Body of pancreas (tissue), 4 donors: ENCODE results near the gene HOXC5. TPM values are rescaled to one million over a fixed set of nuclear protein-coding genes. Genes with fewer than 3 reads are reported as not detected.

Experiments
- ATAC-seq: fragments of 150-250 bp; one replicate; pipeline ENCODE4 v1.9.1; 2016
- DNase-seq, 4 donors: peaks; one replicate each; pipeline ENCODE4 v3.0.0-alpha.2; 2019
- H3K27ac ChIP-seq, 4 donors: fragments of 200-600 bp; sonication (generic); 1 replicate in 3 of 4; 2 replicates in 1 of 4; pipeline versions ENCODE4 v1.5.1 to v1.6.1; 2016 to 2019; ENCODE audit warnings: mild to moderate bottlenecking in 1 of 4, mixed read lengths in 1 of 4, moderate library complexity in 1 of 4
- H3K27me3 ChIP-seq, 2 donors: fragments of 200-600 bp; sonication (generic); one replicate each; pipeline ENCODE4 v1.6.0; 2016; ENCODE audit warnings: mild to moderate bottlenecking in 1 of 2
- H3K36me3 ChIP-seq, 2 donors: fragments of 200-600 bp; sonication (generic); replicated peaks in 1 of 2; 2 replicates each; pipeline ENCODE4 v1.5.1; 2016; ENCODE audit warnings: low read depth in 2 of 2; ENCODE audit not compliant: insufficient read depth in 1 of 2
- H3K4me1 ChIP-seq: fragments of 200-600 bp; sonication (generic); one replicate; pipeline ENCODE4 v1.6.0; 2016
- H3K4me3 ChIP-seq, 2 donors: fragments of 200-600 bp; sonication (generic); 1 replicate in 1 of 2; 2 replicates in 1 of 2; pipeline ENCODE4 v1.5.1; 2016 to 2019
- H3K9me3 ChIP-seq, 3 donors: fragments of 200-600 bp; sonication (generic); 1 replicate in 2 of 3; 2 replicates in 1 of 3; pipeline ENCODE4 v1.5.1; 2016
- POLR2A ChIP-seq, 3 donors: fragments of 450-650 bp; IDR thresholded peaks; one replicate each; pipeline ENCODE4 v1.6.1; 2016; ENCODE audit warnings: antibody characterized with exemption in 3 of 3, mild to moderate bottlenecking in 2 of 3
- WGBS, 2 donors: methylation state at CpG; one replicate each; pipeline ENCODE4 v1.1.5; 2017; 5-methylcytosine and 5-hydroxymethylcytosine counted together
- intact Hi-C: fragments of 100-400 bp; cut with DNase I; formaldehyde crosslinking; loops from one replicate; pipeline ENCODE4 v1.15.1; 2023
- total RNA-seq, 2 donors: library from RNA; depleted of rRNA; stranded (reverse); fragments of >200 nt; gene quantifications; one replicate each; pipeline ENCODE4 v1.1.0, GENCODE V29; 2016
- TF ChIP-seq, protein P1 (sequence below), 7 experiments: fragments of 450-650 bp in 4 of 7; fragments of 200-600 bp in 3 of 7; sonication (generic) in 3 of 7; IDR thresholded peaks; one replicate each; pipeline ENCODE4 v1.5.1; 2016 to 2019; ENCODE audit warnings: antibody characterized with exemption in 7 of 7

Gene HOXC5
- total RNA-seq, 2 donors from 2014 or later = not detected

DNA sequence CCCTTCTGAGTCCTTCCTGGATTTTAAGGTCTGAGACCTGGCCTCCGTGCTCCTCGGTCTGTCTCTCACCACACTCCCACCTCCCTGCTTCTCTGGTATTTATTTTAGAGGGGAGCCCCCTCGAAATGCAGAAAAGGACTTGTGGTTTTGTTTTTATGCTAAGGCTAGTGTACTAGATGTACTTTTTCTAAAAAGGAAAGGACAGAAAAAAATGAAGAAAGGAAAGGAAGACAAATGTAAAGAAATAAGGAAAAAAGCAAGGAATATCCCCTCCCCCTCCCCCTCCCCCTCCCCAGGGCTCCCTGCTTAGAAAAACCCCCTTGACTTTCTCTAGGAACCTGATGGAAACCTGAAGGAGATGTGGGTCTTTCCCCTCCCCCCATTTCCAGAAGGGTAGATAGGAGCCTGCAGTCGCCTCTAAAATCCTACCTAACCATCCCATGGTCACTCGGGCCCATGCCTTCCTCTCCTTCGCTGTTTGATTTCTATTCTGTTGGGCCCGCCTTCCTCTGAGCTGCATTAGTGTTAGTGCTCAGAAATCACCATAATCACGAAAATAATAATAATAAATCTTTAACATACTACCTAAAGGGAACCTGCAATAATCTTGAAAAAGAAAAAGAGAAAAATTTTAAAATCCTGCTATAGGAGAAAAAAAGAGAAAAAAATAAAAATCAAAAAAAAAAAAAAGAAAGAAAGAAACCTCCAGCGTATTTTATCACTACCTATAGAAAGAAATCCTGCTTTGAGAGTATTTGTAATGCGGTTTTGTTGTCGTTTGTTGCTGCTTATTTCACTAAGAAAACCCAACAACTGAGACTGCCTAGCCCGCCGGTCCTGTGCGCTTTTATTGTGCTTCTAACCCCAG, 21.0 kb upstream of the HOXC5 start:
- peaks cover 6 to 63% of the 10 kb centered on the region in 2 donors for H3K27me3 ChIP-seq
- intact Hi-C loops = no loop called here
- ATAC-seq = no peak
- TF ChIP-seq POLR2A (IDR thresholded peaks at IDR 0.05) = no peak
- TF ChIP-seq, protein P1, sequence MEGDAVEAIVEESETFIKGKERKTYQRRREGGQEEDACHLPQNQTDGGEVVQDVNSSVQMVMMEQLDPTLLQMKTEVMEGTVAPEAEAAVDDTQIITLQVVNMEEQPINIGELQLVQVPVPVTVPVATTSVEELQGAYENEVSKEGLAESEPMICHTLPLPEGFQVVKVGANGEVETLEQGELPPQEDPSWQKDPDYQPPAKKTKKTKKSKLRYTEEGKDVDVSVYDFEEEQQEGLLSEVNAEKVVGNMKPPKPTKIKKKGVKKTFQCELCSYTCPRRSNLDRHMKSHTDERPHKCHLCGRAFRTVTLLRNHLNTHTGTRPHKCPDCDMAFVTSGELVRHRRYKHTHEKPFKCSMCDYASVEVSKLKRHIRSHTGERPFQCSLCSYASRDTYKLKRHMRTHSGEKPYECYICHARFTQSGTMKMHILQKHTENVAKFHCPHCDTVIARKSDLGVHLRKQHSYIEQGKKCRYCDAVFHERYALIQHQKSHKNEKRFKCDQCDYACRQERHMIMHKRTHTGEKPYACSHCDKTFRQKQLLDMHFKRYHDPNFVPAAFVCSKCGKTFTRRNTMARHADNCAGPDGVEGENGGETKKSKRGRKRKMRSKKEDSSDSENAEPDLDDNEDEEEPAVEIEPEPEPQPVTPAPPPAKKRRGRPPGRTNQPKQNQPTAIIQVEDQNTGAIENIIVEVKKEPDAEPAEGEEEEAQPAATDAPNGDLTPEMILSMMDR (IDR thresholded peaks at IDR 0.05) = no peak
- peaks cover 9% of the 10 kb centered on the region for H3K4me1 ChIP-seq
- H3K9me3 ChIP-seq = no peaks in the 10 kb centered on the region
- H3K4me3 ChIP-seq = no peak overlapping the region
- no peak for DNase-seq
- no peak overlapping the region for H3K27ac ChIP-seq
- WGBS, 2 donors = 25 to 31% methylated on average over 14 of the region's 14 CpGs
- no peaks in the 10 kb centered on the region for H3K36me3 ChIP-seq

DNA sequence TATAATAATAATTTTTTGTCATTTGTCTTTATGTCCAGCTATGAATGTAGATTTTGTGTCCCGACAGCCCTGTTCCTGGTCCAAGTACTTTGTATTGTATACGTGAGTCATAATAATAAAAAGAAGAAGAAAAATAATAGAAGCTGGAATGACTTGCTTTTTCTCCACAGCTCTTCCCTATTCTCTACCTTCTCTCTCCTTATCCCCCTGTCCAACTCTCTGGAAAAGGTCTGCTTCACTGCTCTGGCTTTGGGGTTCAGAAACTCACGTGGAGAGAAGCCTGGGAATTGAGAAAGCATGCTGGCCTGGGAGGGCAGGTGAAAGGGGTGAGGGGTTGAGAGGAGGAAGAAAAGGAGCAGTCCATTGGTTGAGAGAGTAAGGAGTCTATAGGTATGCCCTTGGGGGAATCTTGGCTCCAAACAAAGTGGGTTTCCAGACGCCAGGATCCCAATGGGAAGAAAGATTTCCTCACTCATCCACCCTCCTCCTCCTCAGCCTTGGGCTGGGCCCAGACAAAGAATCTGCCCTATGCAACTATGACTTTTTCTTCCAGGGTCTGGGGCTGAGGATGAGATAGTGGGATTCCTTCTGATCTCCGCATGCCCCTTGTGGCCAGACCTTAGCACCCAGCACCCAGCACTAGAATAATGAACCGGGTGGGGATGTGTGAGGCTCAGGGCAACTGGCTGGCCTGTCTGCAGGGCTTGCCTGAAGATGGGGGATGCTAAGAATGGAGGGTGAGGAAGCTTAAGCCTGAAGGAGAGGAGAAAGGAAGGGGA, 20.0 kb upstream of the HOXC5 start:
- Histone ChIP-seq H3K27me3 (peaks cover 6 to 57% of the 10 kb centered on the region in 2 donors), H3K9me3 (no peaks in the 10 kb centered on the region), H3K27ac (no peak overlapping the region), H3K4me3 (no peak overlapping the region), H3K36me3 (no peaks in the 10 kb centered on the region), H3K4me1 (peaks cover 15% of the 10 kb centered on the region)
- WGBS, 2 donors = 24 to 36% methylated on average over 6 of the region's 6 CpGs
- no peak for DNase-seq
- TF ChIP-seq POLR2A (IDR thresholded peaks at IDR 0.05) = no peak
- TF ChIP-seq, protein P1 (IDR thresholded peaks at IDR 0.05) = no peak
- intact Hi-C loops = no loop called here
- ATAC-seq = no peak

DNA sequence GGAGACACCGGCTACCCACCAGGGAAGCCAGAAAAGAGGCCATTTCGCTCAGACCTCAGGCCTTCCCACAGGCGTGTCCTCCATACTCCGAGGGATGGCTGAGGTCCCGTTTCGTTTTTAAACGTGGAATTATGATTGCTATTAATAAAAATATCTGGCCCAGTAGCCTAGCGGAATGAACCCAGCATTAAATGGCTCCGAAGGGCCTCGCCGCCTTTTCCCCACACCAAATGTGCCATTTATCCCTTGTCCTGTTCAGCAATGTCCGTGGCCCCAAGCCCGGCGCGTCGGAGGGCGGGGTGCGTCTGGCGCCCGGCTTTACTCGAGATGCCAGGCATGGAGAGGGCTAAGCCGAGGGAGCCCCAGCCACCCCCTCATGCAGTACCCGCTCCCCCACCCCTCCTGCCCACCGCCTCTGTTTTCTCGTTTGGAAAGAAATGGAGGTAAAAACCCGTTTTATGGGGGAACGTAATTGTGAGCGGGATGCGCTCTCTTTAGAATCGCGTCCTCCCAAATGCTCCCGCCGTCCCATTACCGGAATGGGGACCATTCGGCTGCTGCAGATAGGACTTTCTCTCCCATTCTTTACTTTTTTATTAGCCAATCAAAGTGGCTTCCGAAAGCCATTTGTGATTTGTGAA, 18.4 kb upstream of the HOXC5 start:
- no peak overlapping the region for H3K27ac ChIP-seq

DNA sequence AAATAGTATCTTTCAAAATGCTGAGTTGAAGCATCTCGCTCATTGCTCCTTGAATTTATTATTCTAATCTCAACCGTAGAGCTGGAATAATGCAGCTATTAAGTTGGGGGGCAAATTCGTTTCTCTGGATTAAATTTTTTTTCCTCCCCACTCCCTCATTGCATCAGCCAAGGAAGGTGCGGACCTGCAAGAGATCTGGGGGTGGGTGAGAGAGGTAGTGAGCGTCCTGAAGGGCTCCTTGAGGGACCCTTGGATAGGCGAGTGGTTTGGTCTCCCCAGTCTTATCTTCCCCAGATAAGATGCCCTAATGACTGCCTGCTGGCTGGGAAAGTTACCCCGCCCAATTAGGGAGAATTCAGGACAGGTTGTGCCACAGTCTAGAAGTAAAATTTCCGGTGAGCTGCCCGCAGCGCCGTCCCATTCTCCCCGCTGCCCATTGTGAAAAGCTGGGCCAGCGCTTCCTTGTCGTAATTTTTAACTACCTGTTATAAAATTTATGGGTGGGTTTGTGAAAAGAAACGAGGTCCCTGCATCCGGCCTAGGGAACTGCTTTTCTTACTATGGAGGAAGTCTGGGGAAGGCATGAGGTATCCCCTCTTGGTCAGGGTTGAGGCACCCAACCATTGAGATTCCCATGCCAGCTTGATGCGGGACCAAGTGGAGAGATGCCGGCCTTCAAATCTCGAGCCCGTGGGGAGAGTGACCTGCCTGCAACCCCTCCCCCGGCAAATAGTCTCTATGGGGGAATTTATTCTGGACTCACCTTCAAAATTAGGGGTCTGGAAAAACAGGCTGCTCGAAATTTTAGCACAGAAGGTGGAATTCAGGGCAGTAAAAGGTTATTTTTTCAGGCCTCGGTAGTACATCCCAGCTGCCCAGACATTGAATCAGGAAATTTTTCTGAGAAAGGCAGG, 17.6 kb upstream of the HOXC5 start:
- intact Hi-C loops = no loop called here
- TF ChIP-seq POLR2A (IDR thresholded peaks at IDR 0.05) = no peak
- TF ChIP-seq, protein P1 (IDR thresholded peaks at IDR 0.05) = no peak
- DNase-seq = no peak
- H3K27me3 ChIP-seq = peaks cover 6 to 46% of the 10 kb centered on the region in 2 donors
- H3K4me3 ChIP-seq = no peak overlapping the region
- no peaks in the 10 kb centered on the region for H3K9me3 ChIP-seq
- no peaks in the 10 kb centered on the region for H3K36me3 ChIP-seq
- WGBS, 2 donors = 11 to 17% methylated on average over 23 of the region's 23 CpGs
- ATAC-seq = no peak
- H3K4me1 ChIP-seq = peaks cover 25% of the 10 kb centered on the region
- H3K27ac ChIP-seq = no peak overlapping the region

More for the DNA sequence above, 18.4 kb upstream of the HOXC5 start:
- H3K4me3 ChIP-seq = no peak overlapping the region
- no peaks in the 10 kb centered on the region for H3K36me3 ChIP-seq
- no peaks in the 10 kb centered on the region for H3K9me3 ChIP-seq
- peaks cover 21% of the 10 kb centered on the region for H3K4me1 ChIP-seq
- no peak for DNase-seq
- H3K27me3 ChIP-seq = peaks cover 6 to 53% of the 10 kb centered on the region in 2 donors
- 11 to 13% methylated on average over 35 to 36 of the region's 36 CpGs for WGBS, 2 donors
- no peak for ATAC-seq
- intact Hi-C loops = no loop called here
- TF ChIP-seq, protein P1 (IDR thresholded peaks at IDR 0.05) = no peak
- no peak for TF ChIP-seq POLR2A (IDR thresholded peaks at IDR 0.05)
